HG03095 (cell line): ENCODE data around the gene PRKCQ.
"Not testable (repeated sequence)": the region's sequence is repeated elsewhere in the genome, so short reads cannot be mapped to it uniquely, and the experiment has no call there.

Experiments used
- ATAC-seq: cut with Tn5 transposase; IDR thresholded peaks from one replicate; pipeline ENCODE4 v1.9.1; 2021; ENCODE audit warnings: moderate library complexity; ENCODE audit not compliant: unreplicated experiment

PRKCQ gene

GRCh38 chr10:6595499-6595898, 15.4 kb upstream of the PRKCQ start:
- ATAC-seq, result no peak

- ATAC-seq, result no peak
Measured at GRCh38 chr10:6593241-6593671, 13.2 kb upstream of the PRKCQ start.

- no peak for ATAC-seq
Measured at GRCh38 chr10:6592080-6592479, 12.0 kb upstream of the PRKCQ start.

- no peak for ATAC-seq
Measured at GRCh38 chr10:6591668-6592067, 11.6 kb upstream of the PRKCQ start.

GRCh38 chr10:6590100-6590499, 10.0 kb upstream of the PRKCQ start:
- no peak for ATAC-seq

GRCh38 chr10:6589287-6590094, 9.4 kb upstream of the PRKCQ start:
- ATAC-seq, result no peak

- ATAC-seq, result no peak
Measured at GRCh38 chr10:6588845-6589244, 8.8 kb upstream of the PRKCQ start.

GRCh38 chr10:6588082-6588481, 8.0 kb upstream of the PRKCQ start:
- ATAC-seq, result no peak

GRCh38 chr10:6586501-6586900, 6.4 kb upstream of the PRKCQ start:
- no peak for ATAC-seq

- ATAC-seq, result no peak
Measured at GRCh38 chr10:6583447-6583846, 3.4 kb upstream of the PRKCQ start.

- not testable (repeated sequence) for ATAC-seq
Measured at GRCh38 chr10:6582913-6583312, 2.8 kb upstream of the PRKCQ start.

- ATAC-seq, result no peak
Measured at GRCh38 chr10:6582298-6582697, 2.2 kb upstream of the PRKCQ start.

- no peak for ATAC-seq
Measured at GRCh38 chr10:6581778-6582228, 1.7 kb upstream of the PRKCQ start.

- not testable (repeated sequence) for ATAC-seq
Measured at GRCh38 chr10:6581223-6581622, 1.1 kb upstream of the PRKCQ start.

GRCh38 chr10:6580279-6581029, 378 bp upstream of the PRKCQ start:
- ATAC-seq, result peak; percentile 89

GRCh38 chr10:6579183-6579903, 733 bp downstream of the PRKCQ start:
- ATAC-seq, result no peak

- ATAC-seq, result no peak
Measured at GRCh38 chr10:6578795-6579182, 1.3 kb downstream of the PRKCQ start.

- ATAC-seq, result no peak
Measured at GRCh38 chr10:6578251-6578771, 1.8 kb downstream of the PRKCQ start.

GRCh38 chr10:6576326-6576725, 3.8 kb downstream of the PRKCQ start:
- no peak for ATAC-seq

GRCh38 chr10:6574664-6575176, 5.4 kb downstream of the PRKCQ start:
- no peak for ATAC-seq

- no peak for ATAC-seq
Measured at GRCh38 chr10:6570893-6571292, 9.2 kb downstream of the PRKCQ start.
